GM23248 (cell line): ENCODE measurements around the gene SMTNL2. TPM values are rescaled to one million over a fixed set of nuclear protein-coding genes. Genes with fewer than 3 reads are reported as not detected.

Experiments
- DNase-seq: peaks from one replicate; pipeline ENCODE4 v3.0.0-alpha.2; 2015
- H2AFZ ChIP-seq: fragments of 200-600 bp; sonication (generic); 2 replicates; pipeline ENCODE4 v1.6.1; 2016; ENCODE audit warnings: antibody characterized with exemption
- H3F3A ChIP-seq: fragments of 200-600 bp; sonication (generic); 2 replicates; pipeline ENCODE4 v1.6.1; 2016; ENCODE audit warnings: mild to moderate bottlenecking, antibody characterized with exemption, mixed run types; ENCODE audit not compliant: insufficient read depth
- H3K27ac ChIP-seq: fragments of 200-600 bp; sonication (generic); 2 replicates; pipeline ENCODE4 v1.5.1; 2016; ENCODE audit warnings: mild to moderate bottlenecking
- H3K27me3 ChIP-seq: fragments of 200-600 bp; sonication (generic); replicated peaks from 2 replicates; pipeline ENCODE4 v1.6.1; 2016; ENCODE audit warnings: mild to moderate bottlenecking; ENCODE audit not compliant: insufficient read depth
- H3K36me3 ChIP-seq: fragments of 200-600 bp; sonication (generic); 2 replicates; pipeline ENCODE4 v1.6.1; 2016; ENCODE audit warnings: low read depth, mild to moderate bottlenecking
- H3K4me1 ChIP-seq: fragments of 200-600 bp; sonication (generic); 2 replicates; pipeline ENCODE4 v1.6.1; 2016; ENCODE audit warnings: mild to moderate bottlenecking; ENCODE audit not compliant: insufficient read depth
- H3K4me2 ChIP-seq: fragments of 200-600 bp; sonication (generic); one replicate; pipeline ENCODE4 v1.6.1; 2016; ENCODE audit warnings: mild to moderate bottlenecking; ENCODE audit not compliant: unreplicated experiment
- H3K4me3 ChIP-seq: fragments of 200-600 bp; sonication (generic); 2 replicates; pipeline ENCODE4 v1.5.1; 2016; ENCODE audit warnings: mild to moderate bottlenecking
- H3K79me2 ChIP-seq: fragments of 200-600 bp; sonication (generic); 2 replicates; pipeline ENCODE4 v1.6.1; 2016; ENCODE audit warnings: mild to moderate bottlenecking; ENCODE audit not compliant: insufficient read depth
- H3K9ac ChIP-seq: fragments of 200-600 bp; sonication (generic); 2 replicates; pipeline ENCODE4 v1.6.1; 2016; ENCODE audit warnings: mild to moderate bottlenecking
- H3K9me2 ChIP-seq: fragments of 200-600 bp; sonication (generic); 2 replicates; pipeline ENCODE4 v1.6.1; 2016; ENCODE audit warnings: mixed run types, mild to moderate bottlenecking, moderate library complexity; ENCODE audit not compliant: insufficient read depth
- H3K9me3 ChIP-seq: fragments of 200-600 bp; sonication (generic); one replicate; pipeline ENCODE4 v1.6.1; 2017; ENCODE audit warnings: low read depth
- H4K20me1 ChIP-seq: fragments of 200-600 bp; sonication (generic); 2 replicates; pipeline ENCODE4 v1.6.0; 2016; ENCODE audit not compliant: insufficient read depth
- EZH2 ChIP-seq: fragments of 200-600 bp; sonication (generic); IDR thresholded peaks from 2 replicates; pipeline ENCODE4 v1.6.1; 2018; ENCODE audit warnings: antibody characterized with exemption, mild to moderate bottlenecking; ENCODE audit not compliant: insufficient read depth, poor library complexity, severe bottlenecking
- EZH2phosphoT487 ChIP-seq: fragments of 200-600 bp; sonication (generic); IDR thresholded peaks from 2 replicates; pipeline ENCODE4 v1.6.1; 2018; ENCODE audit warnings: antibody characterized with exemption, moderate library complexity, mild to moderate bottlenecking, low read depth; ENCODE audit not compliant: insufficient read depth
- WGBS, 2 experiments: methylation state at CpG; one replicate each; pipeline ENCODE4 v1.1.6; 2015 to 2017; ENCODE audit warnings: low lambda C conversion rate in 2 of 2, low coverage in 1 of 2; ENCODE audit errors: missing lambda C conversion rate in 2 of 2; 5-methylcytosine and 5-hydroxymethylcytosine counted together
- in situ Hi-C: fragments of 300-500 bp; cut with MboI; formaldehyde crosslinking; loops from 2 replicates; pipeline ENCODE4 v1.15.0; 2020
- polyA plus RNA-seq: library from polyadenylated mRNA; unstranded; fragments of >200 nt; fragmentation: Nextera tagmentation; extraction: Ambion mirVana; gene quantifications from 2 replicates; pipeline ENCODE4 v1.2.1, GENCODE V29; 2016
- small RNA-seq: library from RNA; depleted of rRNA; stranded (forward); fragments of <200 nt; gene quantifications from one replicate; pipeline ENCODE3, GENCODE V24; 2014; ENCODE audit warnings: low read depth, low replicate concordance
- total RNA-seq: library from RNA; depleted of rRNA; stranded (reverse); fragments of >200 nt; shearing (Covaris generic); gene quantifications from 2 replicates; pipeline ENCODE4 v1.2.3, GENCODE V29; 2014; rRNA removed

SMTNL2 gene
- total and polyA plus RNA-seq, 2 experiments from 2014 or later, result not detected

GRCh38 chr17:4657678-4658077 is 73.3 kb downstream of the SMTNL2 start:
- no peaks in the 10 kb centered on the region for H3K9me2 ChIP-seq
- H3K9ac ChIP-seq, result no peak overlapping the region
- H3K36me3 ChIP-seq, result no peaks in the 10 kb centered on the region
- DNase-seq, result no peak
- no peak overlapping the region for H3K4me2 ChIP-seq
- H4K20me1 ChIP-seq, result no peaks in the 10 kb centered on the region
- peaks cover 6% of the 10 kb centered on the region; the same call in 1 of the 2 replicates for H3K4me1 ChIP-seq
- H3K9me3 ChIP-seq, result no peaks in the 10 kb centered on the region
- H2AFZ ChIP-seq, result no peak overlapping the region
- no peak overlapping the region for H3K27ac ChIP-seq
- H3K4me3 ChIP-seq, result no peak overlapping the region
- WGBS, 2 experiments, result 82 to 95% methylated on average over 2 of the region's 2 CpGs
- H3K79me2 ChIP-seq, result no peaks in the 10 kb centered on the region
- peaks cover 12% of the 10 kb centered on the region for H3K27me3 ChIP-seq
- in situ Hi-C loops, result no loop called here
- TF ChIP-seq EZH2 (no peak), EZH2phosphoT487 (no peak)
- no peaks in the 10 kb centered on the region for H3F3A ChIP-seq

Small RNA genes within 50 kb of the gene (small RNA-seq; reads per million reads assigned to genes)
- not detected for gene RNU6-955P

Other genes with a start within 250 kb of the SMTNL2 start
- 37.8 and 39.2 TPM in 2 replicates for gene UBE2G1, start 217.9 kb upstream of the SMTNL2 start, total RNA-seq
- 49.4 and 55.8 TPM in 2 replicates for gene UBE2G1, start 217.9 kb upstream of the SMTNL2 start, polyA plus RNA-seq
- not detected in 2 replicates for gene SPNS3, start 150.6 kb upstream of the SMTNL2 start, total RNA-seq
- gene SPNS3, start 150.6 kb upstream of the SMTNL2 start, polyA plus RNA-seq, result not detected in 2 replicates
- gene SPNS2, start 85.6 kb upstream of the SMTNL2 start, total RNA-seq, result not detected in 2 replicates
- 0.29 TPM in 1 of 2 replicates, not detected in the other for gene SPNS2, start 85.6 kb upstream of the SMTNL2 start, polyA plus RNA-seq
- gene MYBBP1A, start 29.1 kb upstream of the SMTNL2 start, total RNA-seq, result 51.7 and 56.4 TPM in 2 replicates
- gene MYBBP1A, start 29.1 kb upstream of the SMTNL2 start, polyA plus RNA-seq, result 41.8 and 42.4 TPM in 2 replicates
- gene GGT6, start 24.0 kb upstream of the SMTNL2 start, total RNA-seq, result not detected in 2 replicates
- gene GGT6, start 24.0 kb upstream of the SMTNL2 start, polyA plus RNA-seq, result not detected in 2 replicates
- gene ALOX15, start 57.1 kb downstream of the SMTNL2 start, total RNA-seq, result not detected in 2 replicates
- gene ALOX15, start 57.1 kb downstream of the SMTNL2 start, polyA plus RNA-seq, result not detected in 2 replicates
- gene PELP1, start 119.6 kb downstream of the SMTNL2 start, total RNA-seq, result 18.8 and 25.6 TPM in 2 replicates
- gene PELP1, start 119.6 kb downstream of the SMTNL2 start, polyA plus RNA-seq, result 10.4 and 13.6 TPM in 2 replicates
- 4.1 and 4.8 TPM in 2 replicates for gene ARRB2, start 126.1 kb downstream of the SMTNL2 start, total RNA-seq
- gene ARRB2, start 126.1 kb downstream of the SMTNL2 start, polyA plus RNA-seq, result 3.7 and 3.9 TPM in 2 replicates
- gene MED11, start 146.9 kb downstream of the SMTNL2 start, total RNA-seq, result 14.4 and 16.9 TPM in 2 replicates
- gene MED11, start 146.9 kb downstream of the SMTNL2 start, polyA plus RNA-seq, result 26.9 and 27.4 TPM in 2 replicates
- 0.32 and 0.89 TPM in 2 replicates for gene ZMYND15, start 155.3 kb downstream of the SMTNL2 start, total RNA-seq
- gene ZMYND15, start 155.3 kb downstream of the SMTNL2 start, polyA plus RNA-seq, result 0.16 TPM in 1 of 2 replicates, not detected in the other
- 1.6 and 2.5 TPM in 2 replicates for gene CXCL16, start 155.4 kb downstream of the SMTNL2 start, total RNA-seq
- 4.1 TPM in 2 replicates for gene CXCL16, start 155.4 kb downstream of the SMTNL2 start, polyA plus RNA-seq
- not detected in 2 replicates for gene TM4SF5, start 187.4 kb downstream of the SMTNL2 start, total RNA-seq
- not detected in 2 replicates for gene TM4SF5, start 187.4 kb downstream of the SMTNL2 start, polyA plus RNA-seq
- gene VMO1, start 201.8 kb downstream of the SMTNL2 start, total RNA-seq, result not detected in 2 replicates
- gene VMO1, start 201.8 kb downstream of the SMTNL2 start, polyA plus RNA-seq, result 0.63 and 0.93 TPM in 2 replicates
- 2.2 TPM in 1 of 2 replicates, not detected in the other for gene GLTPD2, start 204.4 kb downstream of the SMTNL2 start, total RNA-seq
- gene GLTPD2, start 204.4 kb downstream of the SMTNL2 start, polyA plus RNA-seq, result 0.50 and 0.61 TPM in 2 replicates
- 92.1 and 148 TPM in 2 replicates for gene PSMB6, start 211.6 kb downstream of the SMTNL2 start, total RNA-seq
- 308 and 315 TPM in 2 replicates for gene PSMB6, start 211.6 kb downstream of the SMTNL2 start, polyA plus RNA-seq
- gene PLD2, start 222.6 kb downstream of the SMTNL2 start, total RNA-seq, result 20.9 and 22.0 TPM in 2 replicates
- 11.9 and 12.3 TPM in 2 replicates for gene PLD2, start 222.6 kb downstream of the SMTNL2 start, polyA plus RNA-seq
- 31.5 and 34.5 TPM in 2 replicates for gene MINK1, start 248.8 kb downstream of the SMTNL2 start, total RNA-seq
- gene MINK1, start 248.8 kb downstream of the SMTNL2 start, polyA plus RNA-seq, result 21.0 and 24.2 TPM in 2 replicates